ENCODE results near the gene CSF3.

The CSF3 gene

DNA sequence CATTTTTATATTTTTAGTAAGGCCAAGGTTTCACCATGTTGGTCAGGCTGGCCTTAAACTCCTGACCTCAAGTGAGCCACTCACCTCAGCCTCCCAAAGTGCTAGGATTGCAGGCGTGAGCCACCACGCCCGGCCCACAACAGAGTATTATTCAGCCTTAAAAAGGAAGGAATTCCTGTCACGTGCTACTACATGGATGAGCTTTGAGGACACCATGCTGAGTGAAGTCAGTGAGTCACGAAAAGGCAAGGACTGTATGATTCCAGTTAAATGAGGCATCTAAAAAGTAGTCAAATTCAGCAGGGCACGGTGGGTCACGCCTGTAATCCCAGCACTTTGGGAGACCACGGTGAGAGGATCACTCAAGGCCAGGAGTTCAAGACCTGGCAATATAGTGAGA lies 9.7 kb downstream of the CSF3 start:
- ATAC-seq: no peak

GRCh38 chr17:40025559-40025958 lies 10.3 kb downstream of the CSF3 start:
- DNase-seq: no peak
- no peak for ATAC-seq

More for the DNA sequence above, 9.7 kb downstream of the CSF3 start:
- DNase-seq: no peak

DNA sequence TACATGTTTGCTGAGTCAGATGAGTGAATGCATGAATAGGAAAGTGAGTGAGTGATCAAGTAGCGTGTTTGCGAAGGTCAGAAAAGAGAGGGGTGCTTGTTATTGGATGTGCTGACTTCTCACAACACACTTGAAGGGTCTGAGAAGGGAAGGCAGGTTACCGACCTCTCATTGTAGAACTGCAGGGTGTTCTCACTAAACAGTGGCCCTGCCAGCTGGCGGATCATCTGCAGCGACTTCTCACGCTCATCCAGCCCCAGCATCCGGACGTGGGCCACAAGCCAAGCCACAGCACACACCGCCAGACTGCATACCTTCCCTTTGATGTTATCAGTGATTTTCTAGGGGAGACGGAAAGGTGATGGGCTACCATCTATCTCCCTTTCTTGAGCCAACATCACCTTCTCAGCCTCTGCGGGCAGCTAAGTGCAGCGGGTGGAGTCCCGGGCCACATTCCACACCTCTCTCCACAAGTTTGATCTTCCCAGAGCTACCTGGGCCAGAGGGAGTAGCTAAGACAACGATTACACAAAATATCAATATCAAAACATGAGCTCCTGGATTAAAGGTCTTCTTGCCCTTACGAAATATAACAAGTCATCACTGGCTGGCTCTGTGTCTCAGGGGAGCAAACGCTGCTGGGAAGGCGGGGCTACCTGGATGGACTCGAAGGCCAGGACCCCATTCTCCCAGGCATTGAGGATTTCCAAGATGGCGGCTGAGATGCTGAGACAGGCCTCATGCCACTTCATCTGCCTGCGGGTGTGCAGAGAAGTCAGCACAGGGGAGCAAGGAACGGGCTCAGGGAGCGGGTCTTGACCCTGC lies 11.0 kb downstream of the CSF3 start:
- ATAC-seq (no peak), DNase-seq (peak; percentile 21)

GRCh38 chr17:40026816-40027613 lies 11.8 kb downstream of the CSF3 start:
- ATAC-seq (peak; percentile 88), DNase-seq (peak; percentile 79)

- ATAC-seq: no peak
- no peak for DNase-seq
Measured at GRCh38 chr17:40027614-40028012, 12.4 kb downstream of the CSF3 start.

DNA sequence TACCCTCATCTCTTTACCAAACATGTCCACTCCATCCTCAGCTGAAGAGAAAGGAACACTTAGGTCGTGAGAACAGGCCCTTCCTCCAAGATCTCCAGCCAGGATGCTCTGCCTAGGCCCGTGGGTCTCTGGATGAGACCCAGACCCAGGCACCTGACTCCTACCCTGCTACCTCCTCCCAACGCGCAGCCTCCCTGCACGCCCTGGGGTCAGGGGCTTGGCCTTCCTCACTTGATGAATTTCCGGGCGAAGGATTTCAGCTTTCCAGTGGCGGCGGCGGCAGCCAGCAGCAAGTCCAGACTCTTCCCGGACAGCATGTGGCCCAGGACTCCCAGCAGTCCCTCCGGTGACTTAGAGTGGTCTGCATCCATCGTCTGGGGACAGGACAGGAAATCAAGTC lies 13.4 kb downstream of the CSF3 start:
- DNase-seq (no peak), ATAC-seq (no peak)

- ATAC-seq: no peak
- DNase-seq: no peak
Measured at GRCh38 chr17:40031706-40032105, 16.5 kb downstream of the CSF3 start.

GRCh38 chr17:40032322-40033320 lies 17.4 kb downstream of the CSF3 start:
- no peak for ATAC-seq
- DNase-seq: no peak

GRCh38 chr17:40033339-40033738 lies 18.1 kb downstream of the CSF3 start:
- no peak for DNase-seq
- no peak for ATAC-seq

GRCh38 chr17:40034426-40035161 lies 19.4 kb downstream of the CSF3 start:
- ATAC-seq (no peak), DNase-seq (no peak)

DNA sequence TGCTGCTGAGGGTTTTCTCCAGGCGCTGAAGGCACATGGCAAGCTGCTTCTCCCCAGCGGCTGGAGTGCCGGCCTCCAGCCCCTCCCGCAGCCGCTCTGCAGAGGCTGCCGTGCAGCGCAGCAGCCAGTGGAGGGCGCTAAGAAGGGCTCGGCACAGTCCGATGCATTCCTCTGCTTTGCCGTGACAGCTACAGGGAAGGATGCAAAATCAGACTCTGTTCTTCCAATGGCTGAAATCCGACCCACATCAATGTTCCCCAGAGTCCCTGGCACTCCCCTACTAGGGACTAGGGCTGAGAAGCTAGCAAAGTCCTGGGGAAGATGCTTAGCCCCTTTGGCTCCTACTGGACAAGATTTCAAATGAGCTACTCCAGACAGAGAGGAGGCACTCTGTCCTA lies 19.9 kb downstream of the CSF3 start:
- no peak for ATAC-seq
- DNase-seq: no peak

GRCh38 chr17:40038882-40039513 lies 23.8 kb downstream of the CSF3 start:
- ATAC-seq: no peak
- DNase-seq: no peak

DNA sequence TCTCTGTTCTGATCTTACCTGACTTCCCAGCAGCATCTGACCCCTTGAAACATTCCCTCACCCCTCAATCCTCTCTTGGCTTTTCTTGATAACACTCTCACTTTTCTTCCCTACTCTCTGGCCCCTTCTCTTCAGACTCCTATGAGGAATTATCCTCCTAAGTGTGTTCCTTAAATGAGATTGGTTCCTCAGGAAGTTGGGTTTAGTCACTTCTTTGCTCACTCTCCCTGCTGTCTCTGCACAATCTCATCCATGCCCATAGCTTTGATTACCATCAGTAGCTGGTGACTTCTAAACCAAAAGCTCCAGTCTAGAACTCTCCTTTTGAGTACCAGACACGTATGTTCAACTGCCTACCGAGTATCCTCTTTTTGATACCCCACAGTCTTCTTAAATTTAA lies 26.0 kb downstream of the CSF3 start:
- no peak for DNase-seq
- ATAC-seq: no peak

DNA sequence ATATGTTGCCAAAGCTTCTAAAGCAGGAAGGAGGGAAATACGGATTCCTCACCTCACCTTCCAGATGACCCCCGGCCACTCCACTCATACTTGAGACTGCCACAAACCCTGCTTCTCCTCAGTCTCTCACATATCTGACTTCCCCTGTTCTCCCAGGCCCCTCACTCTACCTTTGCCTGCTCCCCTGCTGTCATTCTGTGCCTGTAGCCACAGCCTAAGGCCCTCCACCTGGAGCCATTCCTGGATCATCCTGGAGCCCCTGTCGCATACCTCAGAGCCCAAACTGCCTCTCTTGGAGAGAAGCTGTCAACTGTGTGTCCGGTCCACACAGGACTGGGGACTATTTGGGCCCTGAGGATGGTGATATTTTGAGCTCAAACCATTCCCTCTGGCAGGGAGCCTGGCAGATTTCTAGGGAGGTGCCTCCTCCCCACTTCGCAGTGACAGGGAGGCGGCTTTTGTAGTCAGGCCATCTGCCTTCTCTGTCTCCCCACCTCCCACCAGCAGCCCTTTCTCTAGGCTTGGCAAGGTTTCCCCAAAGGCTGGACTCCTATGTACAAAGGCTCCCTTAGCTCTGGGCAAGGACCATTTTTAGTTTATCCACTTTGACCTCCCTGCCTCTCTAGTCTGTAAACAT lies 41.3 kb downstream of the CSF3 start:
- ATAC-seq (no peak), DNase-seq (no peak)

GRCh38 chr17:40058186-40058784 lies 43.0 kb downstream of the CSF3 start:
- DNase-seq: no peak
- ATAC-seq: no peak

DNA sequence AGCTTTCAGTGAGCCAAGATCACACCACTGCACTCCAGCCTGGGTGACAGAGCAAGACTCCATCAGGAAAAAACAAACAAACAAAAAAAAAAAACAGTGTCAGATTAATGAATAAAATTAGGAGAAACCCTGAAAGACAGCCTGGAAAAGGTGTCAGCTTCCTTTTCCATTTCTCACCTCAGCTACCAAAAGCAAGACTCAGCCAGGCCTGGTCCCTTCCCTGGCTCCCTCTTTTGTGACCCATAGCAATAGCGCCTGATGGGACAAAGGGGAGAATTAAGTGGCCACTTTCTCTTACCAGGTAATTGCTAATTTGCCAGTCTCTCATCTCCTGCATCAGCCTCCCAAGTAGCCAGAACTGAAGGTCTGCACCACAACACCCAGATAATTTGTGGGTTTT lies 43.6 kb downstream of the CSF3 start:
- DNase-seq (no peak), ATAC-seq (no peak)

GRCh38 chr17:40059729-40060475 lies 44.7 kb downstream of the CSF3 start:
- ATAC-seq (no peak), DNase-seq (no peak)

GRCh38 chr17:40060887-40061608 lies 45.8 kb downstream of the CSF3 start:
- DNase-seq (no peak), ATAC-seq (no peak)

DNA sequence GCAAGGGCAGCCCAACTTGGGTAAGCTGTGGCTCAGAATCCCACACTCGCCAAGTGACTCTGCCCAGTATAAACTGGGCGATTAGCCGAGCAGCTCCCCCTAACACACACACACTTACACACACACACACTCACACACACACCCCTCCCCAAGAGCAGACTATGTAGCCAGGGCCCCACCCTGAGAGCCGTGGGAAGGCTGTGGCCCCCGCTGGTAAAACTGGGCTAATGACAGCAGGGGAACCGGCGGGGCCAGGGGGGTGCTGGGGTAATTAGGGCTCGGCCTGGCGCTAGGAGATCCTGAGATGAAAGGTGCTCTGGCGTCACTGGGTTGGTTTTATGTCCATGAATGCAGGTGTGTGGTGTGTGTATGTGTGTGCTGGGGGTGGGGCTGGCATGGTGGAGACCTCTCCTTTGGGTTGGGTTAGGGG lies 46.4 kb downstream of the CSF3 start:
- ATAC-seq (no peak), DNase-seq (no peak)
